ENCODE data around the gene MUSTN1.

DNA sequence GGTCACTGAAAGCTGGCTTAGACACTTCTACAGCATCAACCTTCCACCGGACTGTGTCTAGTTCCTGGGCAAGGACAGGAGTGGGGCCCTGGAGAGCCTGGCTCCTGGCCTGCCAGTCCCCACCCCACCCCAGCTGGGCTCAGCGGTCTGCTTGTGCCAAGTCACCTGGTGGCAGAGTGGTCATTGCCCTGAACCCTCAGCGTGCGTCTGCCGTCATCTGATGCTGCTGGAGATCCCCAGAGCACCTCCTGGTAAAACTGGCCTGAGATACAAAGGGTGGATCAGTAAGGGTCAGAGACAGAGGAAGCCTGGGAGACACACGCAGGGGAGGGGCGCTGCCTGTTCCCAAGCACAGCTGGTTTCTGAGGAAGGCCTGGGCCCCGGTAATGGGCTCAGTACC is 21.0 kb downstream of the MUSTN1 start:
- TF ChIP-seq ZNF274 (IDR thresholded peaks at IDR 0.05; ENCODE audit: low read depth, low read length) (no peak), YY1 (IDR thresholded peaks at IDR 0.05; ENCODE audit: insufficient read depth, insufficient read length) (no peak)

Data from NT2/D1 (cell line).